Breast epithelium (tissue), 3 donors: ENCODE data around the gene CCDC82.

Experiments
- POLR2A ChIP-seq: fragments of 450-650 bp; IDR thresholded peaks from one replicate; pipeline ENCODE4 v1.6.1; 2016; ENCODE audit warnings: antibody characterized with exemption, mild to moderate bottlenecking, moderate library complexity
- TF ChIP-seq, protein P1 (sequence below), 3 donors: fragments of 450-650 bp; IDR thresholded peaks; one replicate each; pipeline ENCODE4 v1.5.1; 2016 to 2017; ENCODE audit warnings: antibody characterized with exemption in 3 of 3, mild to moderate bottlenecking in 3 of 3, moderate library complexity in 3 of 3

DNA sequence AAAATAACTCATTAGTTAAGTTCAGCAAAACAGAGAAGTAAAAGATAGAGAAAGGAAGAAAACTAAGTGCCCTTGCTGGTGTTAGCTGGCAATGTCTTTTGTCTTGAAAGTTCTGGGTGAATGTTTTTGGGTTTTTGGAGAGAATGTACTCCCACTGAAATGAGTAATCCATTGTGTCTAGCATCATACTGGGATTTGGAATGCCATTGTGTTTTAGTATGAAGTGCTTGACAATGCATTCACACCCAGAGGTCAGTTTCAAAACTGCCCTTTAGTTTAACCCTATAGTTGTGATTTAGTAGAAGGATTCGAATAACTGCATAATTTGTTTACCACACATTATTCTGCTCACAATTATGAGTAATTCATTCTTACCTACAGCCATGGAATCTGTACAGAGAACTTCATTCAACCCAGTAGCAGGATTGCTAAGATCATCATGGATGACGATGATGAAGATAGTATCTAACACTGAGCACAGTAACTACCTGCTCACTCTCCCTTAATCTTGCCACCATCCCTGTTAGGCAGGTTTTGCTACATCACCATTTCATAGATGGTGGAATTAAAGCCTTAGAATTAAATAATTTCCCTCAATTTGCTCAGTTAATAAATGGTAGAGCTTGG is 80.6 kb downstream of the CCDC82 start:
- TF ChIP-seq, protein P1, sequence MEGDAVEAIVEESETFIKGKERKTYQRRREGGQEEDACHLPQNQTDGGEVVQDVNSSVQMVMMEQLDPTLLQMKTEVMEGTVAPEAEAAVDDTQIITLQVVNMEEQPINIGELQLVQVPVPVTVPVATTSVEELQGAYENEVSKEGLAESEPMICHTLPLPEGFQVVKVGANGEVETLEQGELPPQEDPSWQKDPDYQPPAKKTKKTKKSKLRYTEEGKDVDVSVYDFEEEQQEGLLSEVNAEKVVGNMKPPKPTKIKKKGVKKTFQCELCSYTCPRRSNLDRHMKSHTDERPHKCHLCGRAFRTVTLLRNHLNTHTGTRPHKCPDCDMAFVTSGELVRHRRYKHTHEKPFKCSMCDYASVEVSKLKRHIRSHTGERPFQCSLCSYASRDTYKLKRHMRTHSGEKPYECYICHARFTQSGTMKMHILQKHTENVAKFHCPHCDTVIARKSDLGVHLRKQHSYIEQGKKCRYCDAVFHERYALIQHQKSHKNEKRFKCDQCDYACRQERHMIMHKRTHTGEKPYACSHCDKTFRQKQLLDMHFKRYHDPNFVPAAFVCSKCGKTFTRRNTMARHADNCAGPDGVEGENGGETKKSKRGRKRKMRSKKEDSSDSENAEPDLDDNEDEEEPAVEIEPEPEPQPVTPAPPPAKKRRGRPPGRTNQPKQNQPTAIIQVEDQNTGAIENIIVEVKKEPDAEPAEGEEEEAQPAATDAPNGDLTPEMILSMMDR (IDR thresholded peaks at IDR 0.05), result no peak
- no peak for TF ChIP-seq POLR2A
